ENCODE measurements around the gene FBXL7.

FBXL7 gene

GRCh38 chr5:15585841-15586591 is 86.0 kb downstream of the FBXL7 start:
- no peak overlapping the region for H3K4me3 ChIP-seq
- no peaks in the 10 kb centered on the region for H3K36me3 ChIP-seq
- H3K4me1 ChIP-seq, result no peaks in the 10 kb centered on the region
- H3K4me2 ChIP-seq, result no peak overlapping the region
- H4K20me1 ChIP-seq, result no peaks in the 10 kb centered on the region
- no peaks in the 10 kb centered on the region for H3K27me3 ChIP-seq
- H3K9ac ChIP-seq, result no peak overlapping the region
- no peak for TF ChIP-seq Cebpa-rat (IDR thresholded peaks at IDR 0.05)
- H3K27ac ChIP-seq, result no peak overlapping the region
- peaks cover 18% of the 10 kb centered on the region for H3K9me3 ChIP-seq

DNA sequence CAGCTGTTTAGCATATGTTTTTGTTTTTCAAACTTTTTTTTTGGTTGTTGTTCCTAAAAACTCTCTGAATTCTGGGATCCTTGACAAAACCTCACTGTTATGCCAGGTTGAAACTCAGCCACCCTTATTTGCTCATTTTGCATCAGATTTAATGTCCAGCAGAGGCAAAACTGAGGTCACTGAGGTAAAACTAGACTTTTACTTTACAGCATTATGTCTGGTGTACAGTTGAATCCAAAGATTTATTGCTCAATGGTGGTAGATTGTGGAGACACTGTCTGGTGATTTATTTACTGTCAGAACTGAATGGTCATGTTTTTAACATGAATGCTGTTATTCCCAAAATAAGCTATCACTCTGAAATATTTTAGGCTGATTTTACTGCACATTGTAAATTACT is 87.9 kb downstream of the FBXL7 start:
- no peak overlapping the region for H3K4me2 ChIP-seq
- H3K27me3 ChIP-seq, result no peaks in the 10 kb centered on the region
- no peaks in the 10 kb centered on the region for H4K20me1 ChIP-seq
- no peak overlapping the region for H3K9ac ChIP-seq
- no peaks in the 10 kb centered on the region for H3K36me3 ChIP-seq
- no peaks in the 10 kb centered on the region for H3K4me1 ChIP-seq
- no peak overlapping the region for H3K27ac ChIP-seq
- no peak for TF ChIP-seq Cebpa-rat (IDR thresholded peaks at IDR 0.05)
- peaks cover 18% of the 10 kb centered on the region for H3K9me3 ChIP-seq
- no peak overlapping the region for H3K4me3 ChIP-seq

GRCh38 chr5:15592728-15593127 is 92.7 kb downstream of the FBXL7 start:
- Histone ChIP-seq H3K27me3 (no peaks in the 10 kb centered on the region), H3K9ac (no peak overlapping the region), H3K36me3 (no peaks in the 10 kb centered on the region), H3K9me3 (no peaks in the 10 kb centered on the region), H4K20me1 (no peaks in the 10 kb centered on the region), H3K4me2 (no peak overlapping the region), H3K27ac (no peak overlapping the region), H3K4me1 (no peaks in the 10 kb centered on the region), H3K4me3 (no peak overlapping the region)
- TF ChIP-seq Cebpa-rat (IDR thresholded peaks at IDR 0.05), result no peak

DNA sequence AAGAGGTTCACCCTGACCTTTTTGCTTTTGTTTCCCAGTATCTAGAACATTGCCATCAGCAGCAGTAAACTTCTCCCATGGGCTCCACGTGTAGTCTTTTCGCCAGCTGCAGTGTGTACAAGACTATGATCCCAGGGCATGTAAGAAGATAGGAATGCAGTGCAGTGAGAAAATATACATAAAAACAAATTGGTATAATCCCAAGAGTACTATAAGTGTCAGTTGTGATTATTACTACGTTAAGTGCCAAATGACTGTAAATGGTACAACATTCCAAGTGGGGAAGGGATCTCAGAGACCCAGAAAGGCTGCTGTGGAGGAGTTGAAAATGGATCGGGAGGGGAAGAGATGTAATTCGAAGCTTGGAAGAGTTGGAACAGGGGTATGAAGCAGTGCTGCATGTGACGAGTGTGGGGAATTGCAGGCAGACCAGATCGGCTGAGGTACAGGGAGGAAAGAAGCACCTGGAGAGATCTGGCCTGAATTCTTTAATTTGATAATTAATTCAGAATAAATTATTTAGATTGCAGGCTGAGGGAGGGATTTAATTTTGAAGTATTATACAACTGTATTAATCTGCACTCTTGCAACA is 95.1 kb downstream of the FBXL7 start:
- Histone ChIP-seq H3K27me3 (no peaks in the 10 kb centered on the region), H3K27ac (no peak overlapping the region), H3K36me3 (no peaks in the 10 kb centered on the region), H4K20me1 (no peaks in the 10 kb centered on the region), H3K9ac (no peak overlapping the region), H3K4me1 (no peaks in the 10 kb centered on the region), H3K4me2 (no peak overlapping the region), H3K4me3 (no peak overlapping the region), H3K9me3 (no peaks in the 10 kb centered on the region)
- TF ChIP-seq Cebpa-rat (IDR thresholded peaks at IDR 0.05), result no peak

GRCh38 chr5:15595929-15596328 is 95.9 kb downstream of the FBXL7 start:
- H3K9ac ChIP-seq, result no peak overlapping the region
- no peak overlapping the region for H3K27ac ChIP-seq
- no peak overlapping the region for H3K4me3 ChIP-seq
- no peaks in the 10 kb centered on the region for H3K4me1 ChIP-seq
- no peaks in the 10 kb centered on the region for H4K20me1 ChIP-seq
- no peak overlapping the region for H3K4me2 ChIP-seq
- H3K9me3 ChIP-seq, result no peaks in the 10 kb centered on the region
- no peaks in the 10 kb centered on the region for H3K36me3 ChIP-seq
- no peaks in the 10 kb centered on the region for H3K27me3 ChIP-seq
- no peak for TF ChIP-seq Cebpa-rat (IDR thresholded peaks at IDR 0.05)

DNA sequence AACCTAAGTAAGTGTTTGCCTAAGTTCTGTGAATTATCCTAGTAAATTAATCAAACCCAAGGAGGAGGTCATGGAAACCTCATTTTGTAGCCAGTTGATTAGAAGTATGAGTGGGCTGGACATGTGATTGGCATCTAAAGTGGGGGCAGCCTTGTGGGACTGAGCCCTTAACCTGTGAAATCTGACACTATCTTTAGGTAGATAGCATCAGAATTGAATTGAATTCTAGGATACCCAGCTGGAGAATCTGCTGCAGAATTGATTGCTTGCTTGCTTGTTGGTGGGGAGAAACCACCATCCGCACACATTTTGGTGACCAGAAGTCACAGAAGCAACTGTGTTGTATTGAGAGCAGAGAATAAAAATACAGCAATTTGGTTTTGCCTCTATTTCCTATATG is 97.0 kb downstream of the FBXL7 start:
- Histone ChIP-seq H4K20me1 (no peaks in the 10 kb centered on the region), H3K9ac (no peak overlapping the region), H3K4me2 (no peak overlapping the region), H3K4me1 (no peaks in the 10 kb centered on the region), H3K36me3 (no peaks in the 10 kb centered on the region), H3K27me3 (no peaks in the 10 kb centered on the region), H3K9me3 (no peaks in the 10 kb centered on the region), H3K4me3 (no peak overlapping the region), H3K27ac (no peak overlapping the region)
- no peak for TF ChIP-seq Cebpa-rat (IDR thresholded peaks at IDR 0.05)

GRCh38 chr5:15597804-15598203 is 97.8 kb downstream of the FBXL7 start:
- TF ChIP-seq Cebpa-rat (IDR thresholded peaks at IDR 0.05), result no peak
- Histone ChIP-seq H3K4me3 (no peak overlapping the region), H3K9me3 (no peaks in the 10 kb centered on the region), H4K20me1 (no peaks in the 10 kb centered on the region), H3K4me2 (no peak overlapping the region), H3K27me3 (no peaks in the 10 kb centered on the region), H3K36me3 (no peaks in the 10 kb centered on the region), H3K27ac (no peak overlapping the region), H3K4me1 (no peaks in the 10 kb centered on the region), H3K9ac (no peak overlapping the region)

DNA sequence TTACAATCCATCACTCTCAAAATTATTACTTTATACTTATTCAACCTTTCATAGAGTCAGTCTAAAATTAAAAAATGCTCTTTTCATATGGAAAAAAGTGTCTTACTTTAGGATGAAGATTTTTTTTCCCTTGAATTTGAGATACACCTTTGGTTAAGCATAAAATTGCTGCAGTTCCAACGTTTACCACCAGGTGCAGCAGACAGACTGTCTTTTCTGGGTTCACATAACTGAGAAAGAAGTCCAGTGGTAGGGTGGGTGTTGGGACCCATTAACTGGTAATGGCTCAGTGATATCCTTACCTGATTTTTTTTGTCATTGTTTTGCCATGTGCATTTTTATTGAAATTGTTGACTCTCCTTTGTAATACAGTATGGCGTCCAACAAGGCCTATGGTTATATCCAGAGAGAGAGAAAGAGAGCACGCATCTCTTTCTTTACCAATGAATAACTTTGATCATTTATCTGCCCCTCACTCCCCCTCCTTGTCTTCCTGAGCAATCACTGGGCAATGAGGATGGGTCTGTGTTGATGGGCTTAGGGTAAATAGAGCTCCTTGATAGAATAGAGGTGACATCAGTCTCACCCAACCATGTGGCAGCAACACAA is 98.4 kb downstream of the FBXL7 start:
- Histone ChIP-seq H3K4me1 (no peaks in the 10 kb centered on the region), H3K4me2 (no peak overlapping the region), H3K27ac (no peak overlapping the region), H3K9ac (no peak overlapping the region), H3K27me3 (no peaks in the 10 kb centered on the region), H4K20me1 (no peaks in the 10 kb centered on the region), H3K36me3 (no peaks in the 10 kb centered on the region), H3K9me3 (no peaks in the 10 kb centered on the region), H3K4me3 (no peak overlapping the region)
- TF ChIP-seq Cebpa-rat (IDR thresholded peaks at IDR 0.05), result no peak

DNA sequence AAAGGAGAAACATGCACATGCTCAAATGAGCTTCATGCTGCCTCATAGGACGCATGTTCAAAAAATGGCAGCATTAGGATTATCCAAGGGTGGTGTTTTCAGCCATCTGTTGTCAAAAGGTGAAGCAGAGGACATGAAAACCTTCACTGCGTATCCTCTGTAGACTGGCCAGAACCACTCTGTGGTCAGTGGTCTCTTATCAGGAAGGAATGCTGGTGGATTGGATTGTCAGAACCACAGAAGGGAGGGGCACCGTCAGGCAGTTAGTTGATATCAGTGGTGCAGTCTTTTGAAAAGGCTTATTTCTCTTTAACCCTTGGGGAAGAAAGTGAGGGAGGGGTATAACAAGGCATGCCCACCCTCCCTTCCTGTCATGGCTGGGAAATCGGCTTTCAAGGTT is 100.1 kb downstream of the FBXL7 start:
- Histone ChIP-seq H3K36me3 (no peaks in the 10 kb centered on the region), H4K20me1 (no peaks in the 10 kb centered on the region), H3K27ac (no peak overlapping the region), H3K4me3 (no peak overlapping the region), H3K4me2 (no peak overlapping the region), H3K9ac (no peak overlapping the region), H3K4me1 (no peaks in the 10 kb centered on the region), H3K27me3 (no peaks in the 10 kb centered on the region), H3K9me3 (no peaks in the 10 kb centered on the region)
- no peak for TF ChIP-seq Cebpa-rat (IDR thresholded peaks at IDR 0.05)

- Histone ChIP-seq H3K9me3 (no peaks in the 10 kb centered on the region), H3K27ac (no peak overlapping the region), H3K4me2 (no peak overlapping the region), H3K9ac (no peak overlapping the region), H3K36me3 (no peaks in the 10 kb centered on the region), H3K27me3 (no peaks in the 10 kb centered on the region), H3K4me1 (no peaks in the 10 kb centered on the region), H4K20me1 (no peaks in the 10 kb centered on the region), H3K4me3 (no peak overlapping the region)
- no peak for TF ChIP-seq Cebpa-rat (IDR thresholded peaks at IDR 0.05)
Measured at GRCh38 chr5:15601274-15601673, 101.3 kb downstream of the FBXL7 start.
